Sigmoid colon (tissue), 7 donors: ENCODE results near the gene C2orf49. TPM values are rescaled to one million over a fixed set of nuclear protein-coding genes. Genes with fewer than 3 reads are reported as not detected.

Source experiments
- DNase-seq: peaks from one replicate; pipeline ENCODE4 v3.0.0-alpha.2; 2019
- H3K27ac ChIP-seq, 4 donors: fragments of 200-600 bp; sonication (generic); one replicate each; pipeline ENCODE4 v1.5.1; 2016 to 2019; ENCODE audit warnings: mild to moderate bottlenecking in 1 of 4
- H3K27me3 ChIP-seq, 3 donors: fragments of 200-600 bp; sonication (generic); one replicate each; pipeline ENCODE4 v1.5.1; 2019; ENCODE audit warnings: mild to moderate bottlenecking in 1 of 3
- H3K36me3 ChIP-seq, 4 donors: fragments of 200-600 bp; sonication (generic); one replicate each; pipeline ENCODE4 v1.5.1; 2016 to 2019
- H3K4me1 ChIP-seq, 4 donors: fragments of 200-600 bp; sonication (generic); one replicate each; pipeline ENCODE4 v1.5.1; 2017 to 2019
- H3K4me3 ChIP-seq, 4 donors: fragments of 200-600 bp; sonication (generic); one replicate each; pipeline ENCODE4 v1.5.1; 2017 to 2019; ENCODE audit warnings: mild to moderate bottlenecking in 2 of 4, moderate library complexity in 1 of 4
- H3K9me3 ChIP-seq, 4 donors: fragments of 200-600 bp in 3 of 4; sonication (generic) in 3 of 4; one replicate each; pipeline versions ENCODE4 v1.5.1 to v1.6.1; 2013 to 2019
- CTCF ChIP-seq, 4 experiments: fragments of 450-650 bp in 3 of 4; fragments of 200-600 bp in 1 of 4; IDR thresholded peaks; one replicate each; pipeline ENCODE4 v1.5.1; 2016 to 2019; ENCODE audit warnings: antibody characterized with exemption in 4 of 4, mild to moderate bottlenecking in 3 of 4, moderate library complexity in 2 of 4
- EP300 ChIP-seq, 4 donors: sonication (generic); formaldehyde crosslinking; IDR thresholded peaks; one replicate each; pipeline ENCODE4 v1.6.1; 2017; ENCODE audit warnings: antibody characterized with exemption in 4 of 4
- POLR2A ChIP-seq, 2 donors: fragments of 450-650 bp; IDR thresholded peaks; one replicate each; pipeline ENCODE4 v1.6.1; 2016; ENCODE audit warnings: antibody characterized with exemption in 2 of 2, mild to moderate bottlenecking in 2 of 2, moderate library complexity in 2 of 2
- POLR2AphosphoS5 ChIP-seq, 4 donors: sonication (generic); formaldehyde crosslinking; IDR thresholded peaks; one replicate each; pipeline ENCODE4 v1.6.1; 2017; ENCODE audit warnings: antibody characterized with exemption in 4 of 4
- WGBS, 2 donors: extraction: QIAGEN DNeasy Blood & Tissue Kit; methylation state at CpG; one replicate each; pipeline ENCODE4 v1.1.7; 2013; 5-methylcytosine and 5-hydroxymethylcytosine counted together
- intact Hi-C: fragments of 100-400 bp; cut with DNase I; formaldehyde crosslinking; loops from one replicate; pipeline ENCODE4 v1.15.1; 2023
- polyA plus RNA-seq, 3 donors: library from polyadenylated mRNA; stranded (reverse); fragments of 200-250 nt; gene quantifications; one replicate each; pipeline ENCODE4 v1.2.3, GENCODE V29; 2013
- total RNA-seq, 4 donors: library from RNA; depleted of rRNA; stranded (reverse); fragments of >200 nt; gene quantifications; one replicate each; pipeline ENCODE4 v1.1.0, GENCODE V29; 2016
- donor health status: healthy with polysubstance abuse.
- donor health status: Bipolar disorder and iron deficiency.
- donor health status: healthy.

C2orf49 gene
- total and polyA plus RNA-seq, 7 donors, result 8.3 to 22.5 (median 15.7) TPM

- peaks cover 0 to 27% (median 17%) of the 10 kb centered on the region in 4 donors for H3K4me1 ChIP-seq
- H3K9me3 ChIP-seq, result no peaks in the 10 kb centered on the region
- H3K27ac ChIP-seq, result peak overlapping the region; percentile 91 to 95 (median 92)
- intact Hi-C loops, result no loop called here
- peak overlapping the region; percentile 79 to 93 (median 88) for H3K4me3 ChIP-seq
- TF ChIP-seq CTCF (IDR thresholded peaks at IDR 0.05) (no peak), POLR2AphosphoS5 (IDR thresholded peaks at IDR 0.05) (no peak), POLR2A (IDR thresholded peaks at IDR 0.05) (no peak)
- DNase-seq, result no peak
- 2 to 4% methylated on average over 7 of the region's 7 CpGs for WGBS, 2 donors
- H3K27me3 ChIP-seq, result no peaks in the 10 kb centered on the region
- H3K36me3 ChIP-seq, result peaks cover 0 to 29% (median 3%) of the 10 kb centered on the region in 4 donors
Observed at GRCh38 chr2:105336786-105337121, 586 bp upstream of the C2orf49 start.

- no peak for DNase-seq
- Histone ChIP-seq H3K4me1 (peaks cover 0 to 27% (median 17%) of the 10 kb centered on the region in 4 donors), H3K4me3 (peak overlapping the region; percentile 79 to 93 (median 88)), H3K9me3 (no peaks in the 10 kb centered on the region), H3K27me3 (no peaks in the 10 kb centered on the region), H3K36me3 (peaks cover 3 to 41% (median 6%) of the 10 kb centered on the region in 4 donors), H3K27ac (peak overlapping the region; percentile 91 to 95 (median 92))
- TF ChIP-seq CTCF (IDR thresholded peaks at IDR 0.05) (no peak), EP300 (IDR thresholded peaks at IDR 0.05) (no peak)
- intact Hi-C loops, result no loop called here
- 4 to 8% methylated on average over 5 of the region's 5 CpGs for WGBS, 2 donors
Observed at GRCh38 chr2:105338020-105338385, 663 bp downstream of the C2orf49 start.

- peaks cover 5 to 51% (median 10%) of the 10 kb centered on the region in 4 donors for H3K36me3 ChIP-seq
- DNase-seq, result no peak
- 78 to 87% methylated on average over 4 of the region's 4 CpGs for WGBS, 2 donors
Observed at GRCh38 chr2:105339414-105339813, 2.1 kb downstream of the C2orf49 start.

GRCh38 chr2:105344704-105345345, 7.5 kb downstream of the C2orf49 start:
- Histone ChIP-seq H3K9me3 (no peaks in the 10 kb centered on the region), H3K4me3 (no peak overlapping the region), H3K36me3 (peaks cover 6 to 99% (median 32%) of the 10 kb centered on the region in 4 donors), H3K27ac (no peak overlapping the region), H3K27me3 (no peaks in the 10 kb centered on the region), H3K4me1 (no peaks in the 10 kb centered on the region)
- DNase-seq, result no peak
- 39 to 76% methylated on average over 4 of the region's 4 CpGs for whole genome bisulfite sequencing, 2 donors
- intact Hi-C loops, result no loop called here
- TF ChIP-seq POLR2AphosphoS5 (IDR thresholded peaks at IDR 0.05) (no peak), CTCF (IDR thresholded peaks at IDR 0.05) (peak in 3 of 4 experiments; percentile 9 to 27 (median 16)), EP300 (IDR thresholded peaks at IDR 0.05) (no peak), POLR2A (IDR thresholded peaks at IDR 0.05) (no peak)

More at GRCh38 chr2:105339414-105339813, 2.1 kb downstream of the C2orf49 start:
- Histone ChIP-seq H3K9me3 (no peaks in the 10 kb centered on the region), H3K4me3 (no peak overlapping the region), H3K4me1 (peaks cover 0 to 27% (median 17%) of the 10 kb centered on the region in 4 donors), H3K27me3 (no peaks in the 10 kb centered on the region), H3K27ac (no peak overlapping the region)
- intact Hi-C loops, result no loop called here
- TF ChIP-seq POLR2AphosphoS5 (IDR thresholded peaks at IDR 0.05) (no peak), POLR2A (IDR thresholded peaks at IDR 0.05) (no peak), CTCF (IDR thresholded peaks at IDR 0.05) (no peak), EP300 (IDR thresholded peaks at IDR 0.05) (no peak)

- H3K9me3 ChIP-seq, result peaks cover 0 to 4% (median 0%) of the 10 kb centered on the region in 4 donors
- intact Hi-C loops, result no loop called here
- peaks cover 8 to 88% (median 26%) of the 10 kb centered on the region in 4 donors for H3K36me3 ChIP-seq
- 97% methylated on average over 1 of the region's 1 CpG for WGBS, 2 donors
- H3K27ac ChIP-seq, result no peak overlapping the region
- no peak for TF ChIP-seq POLR2AphosphoS5 (IDR thresholded peaks at IDR 0.05)
- no peak for TF ChIP-seq CTCF (IDR thresholded peaks at IDR 0.05)
- no peak for TF ChIP-seq POLR2A (IDR thresholded peaks at IDR 0.05)
- TF ChIP-seq EP300 (IDR thresholded peaks at IDR 0.05), result no peak
- H3K27me3 ChIP-seq, result no peaks in the 10 kb centered on the region
- no peak for DNase-seq
- no peak overlapping the region for H3K4me3 ChIP-seq
- no peaks in the 10 kb centered on the region for H3K4me1 ChIP-seq
Observed at GRCh38 chr2:105357122-105357521, 19.8 kb downstream of the C2orf49 start.
